H1 (cell line): Measurements from ENCODE around the gene THEMIS. TPM values are rescaled to one million over a fixed set of nuclear protein-coding genes. Genes with fewer than 3 reads are reported as not detected.

ENCODE experiments used
- BCL11A ChIP-seq, 2 experiments: IDR thresholded peaks; one replicate each; pipeline ENCODE4 v1.6.1; 2011; ENCODE audit warnings: low read depth in 2 of 2, low read length in 2 of 2, mild to moderate bottlenecking in 2 of 2
- CBX5 ChIP-seq: fragments of 300-800, 300-1000 bp; sonication (generic); IDR thresholded peaks from 2 replicates; pipeline ENCODE4 v1.7.1; 2016; ENCODE audit warnings: antibody characterized with exemption, low read length, low read depth
- CHD2 ChIP-seq: IDR thresholded peaks from 2 replicates; pipeline ENCODE4 v1.6.1; 2012; ENCODE audit warnings: low read length, improper control_type of control experiment
- CHD7 ChIP-seq: fragments of 300-600 bp; sonication (generic); IDR thresholded peaks from 2 replicates; pipeline ENCODE4 v1.7.1; 2012; ENCODE audit warnings: low read length, moderate library complexity, mild to moderate bottlenecking, inconsistent platforms; ENCODE audit not compliant: insufficient replicate concordance
- CTBP2 ChIP-seq: IDR thresholded peaks from 2 replicates; pipeline ENCODE4 v1.7.0; 2011; ENCODE audit warnings: borderline replicate concordance, mild to moderate bottlenecking, moderate library complexity, mixed read lengths, low read length; ENCODE audit not compliant: insufficient read depth, insufficient read length
- GTF2F1 ChIP-seq: IDR thresholded peaks from 2 replicates; pipeline ENCODE4 v1.6.1; 2012; ENCODE audit warnings: low read depth, low read length, improper control_type of control experiment, borderline replicate concordance
- KDM4A ChIP-seq: IDR thresholded peaks from one replicate; pipeline ENCODE4 v1.7.1; 2012; ENCODE audit warnings: low read depth, mild to moderate bottlenecking, moderate library complexity, low read length, inconsistent platforms; ENCODE audit not compliant: severe bottlenecking
- MAX ChIP-seq: IDR thresholded peaks from 2 replicates; pipeline ENCODE4 v1.6.1; 2012; ENCODE audit warnings: inconsistent platforms
- NANOG ChIP-seq: IDR thresholded peaks from 2 replicates; pipeline ENCODE4 v1.6.1; 2011; ENCODE audit warnings: low read length, low read depth, mild to moderate bottlenecking, inconsistent platforms; ENCODE audit not compliant: insufficient read depth, poor library complexity, severe bottlenecking
- NRF1 ChIP-seq: IDR thresholded peaks from 2 replicates; pipeline ENCODE4 v1.6.1; 2011; ENCODE audit warnings: mild to moderate bottlenecking, low read depth, low read length, improper control_type of control experiment
- SIN3A ChIP-seq, 2 experiments: IDR thresholded peaks in 1 of 2; conservative IDR thresholded peaks in 1 of 2; 2 replicates each; pipeline ENCODE4 v1.6.1; 2011 to 2012; ENCODE audit warnings: low read length in 2 of 2, improper control_type of control experiment in 1 of 2, low read depth in 1 of 2, mild to moderate bottlenecking in 1 of 2
- polyA plus RNA-seq, 7 experiments: library from polyadenylated mRNA; depleted of rRNA in 3 of 7; stranded (reverse) in 5 of 7; unstranded in 2 of 7; fragments of >200 nt in 5 of 7; fragments of 200-250 nt in 2 of 7; gene quantifications; 1 replicate in 5 of 7; 2 replicates in 1 of 7; 4 replicates in 1 of 7; pipeline versions ENCODE4 v1.2.1 to v1.2.3, GENCODE V29; 2011 to 2013; ENCODE audit warnings: missing spikeins in 2 of 7, mixed read lengths in 2 of 7
- total RNA-seq: library from RNA; stranded (reverse); fragmentation: NEBNext Ultra II Directional; extraction: Animal tissue kit (Norgen Biotek cat#: 25700); gene quantifications from 2 replicates; pipeline ENCODE4 v1.2.1, GENCODE V29; 2021

Gene THEMIS
- total and polyA plus RNA-seq, 2 of the 8 experiments (the other 6 are each of a cell fraction or from before 2014, with no cell fraction given): not detected

DNA sequence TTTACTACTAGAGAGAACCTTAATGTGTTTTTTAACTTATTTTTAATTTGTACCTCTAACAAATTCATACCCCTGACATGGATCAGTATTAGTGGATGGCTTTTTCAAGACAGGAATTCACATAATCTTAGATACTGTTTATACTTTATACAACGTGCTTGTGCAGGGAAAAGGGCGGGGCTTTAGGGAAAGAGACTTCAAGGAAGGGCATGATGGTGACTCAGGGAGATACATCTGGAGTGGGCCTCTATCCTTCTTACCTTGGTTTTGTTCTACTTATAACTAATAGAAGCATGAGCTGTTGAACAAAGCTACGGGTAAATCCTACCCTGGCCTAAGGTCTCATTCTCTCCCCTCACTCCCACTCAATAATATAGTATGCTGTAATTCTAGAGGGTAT lies 163.1 kb downstream of the THEMIS start (continued):
- TF ChIP-seq CHD7 (no peak), KDM4A (no peak), GTF2F1 (no peak), BCL11A (IDR thresholded peaks at IDR 0.05; ENCODE audit: low read depth in 2 of 2, low read length in 2 of 2) (no peak), SIN3A (conservative IDR thresholded peaks at IDR 0.05 in 1 of 2, IDR thresholded peaks at IDR 0.05 in 1 of 2; ENCODE audit: low read depth in 1 of 2, low read length in 2 of 2) (no peak), NANOG (no peak), NRF1 (no peak), CTBP2 (no peak), MAX (no peak), CHD2 (no peak), CBX5 (no peak)
